GM06990 (cell line): Measurements from ENCODE around the gene PDE6C.

Experiments
- DNase-seq: peaks from one replicate; pipeline ENCODE4 v3.0.0-alpha.2; 2011; ENCODE audit not compliant: insufficient read length; ENCODE audit errors: extremely low read depth
- H3K27me3 ChIP-seq: replicated peaks from 2 replicates; pipeline ENCODE4 v1.6.0; 2011; ENCODE audit warnings: low read length; ENCODE audit not compliant: control insufficient read depth, insufficient read depth
- H3K36me3 ChIP-seq: 2 replicates; pipeline ENCODE4 v1.5.1; 2011; ENCODE audit warnings: low read length; ENCODE audit not compliant: control insufficient read depth, insufficient read depth
- H3K4me3 ChIP-seq: replicated peaks from 2 replicates; pipeline ENCODE4 v1.5.1; 2011; ENCODE audit warnings: low read depth, mild to moderate bottlenecking, control low read depth, low read length
- CTCF ChIP-seq: IDR thresholded peaks from 2 replicates; pipeline ENCODE4 v1.5.1; 2011; ENCODE audit warnings: low read length, control low read depth, mild to moderate bottlenecking, inconsistent platforms; ENCODE audit not compliant: insufficient read depth, poor library complexity, severe bottlenecking

PDE6C gene

GRCh38 chr10:93577565-93577964, 34.8 kb upstream of the PDE6C start:
- Histone ChIP-seq H3K4me3 (no peak overlapping the region), H3K36me3 (no peaks in the 10 kb centered on the region), H3K27me3 (no peaks in the 10 kb centered on the region)
- no peak for DNase-seq
- no peak for TF ChIP-seq CTCF

GRCh38 chr10:93579089-93579488, 33.2 kb upstream of the PDE6C start:
- no peaks in the 10 kb centered on the region for H3K27me3 ChIP-seq
- DNase-seq, result no peak
- no peak for TF ChIP-seq CTCF
- no peak overlapping the region for H3K4me3 ChIP-seq
- H3K36me3 ChIP-seq, result no peaks in the 10 kb centered on the region

- no peaks in the 10 kb centered on the region for H3K36me3 ChIP-seq
- TF ChIP-seq CTCF, result no peak
- no peak for DNase-seq
- no peaks in the 10 kb centered on the region for H3K27me3 ChIP-seq
- no peak overlapping the region for H3K4me3 ChIP-seq
Measured at GRCh38 chr10:93579985-93580711, 32.2 kb upstream of the PDE6C start.

GRCh38 chr10:93580828-93581227, 31.5 kb upstream of the PDE6C start:
- TF ChIP-seq CTCF, result no peak
- H3K4me3 ChIP-seq, result no peak overlapping the region
- no peaks in the 10 kb centered on the region for H3K36me3 ChIP-seq
- no peak for DNase-seq
- H3K27me3 ChIP-seq, result no peaks in the 10 kb centered on the region

- no peak for DNase-seq
- Histone ChIP-seq H3K27me3 (no peaks in the 10 kb centered on the region), H3K4me3 (no peak overlapping the region), H3K36me3 (no peaks in the 10 kb centered on the region)
- TF ChIP-seq CTCF, result no peak
Measured at GRCh38 chr10:93584445-93584844, 27.9 kb upstream of the PDE6C start.
